HEK293 (cell line): Measurements from ENCODE around the gene NDST4.

ENCODE experiments used
- CTCF ChIP-seq: fragments of 450-650 bp; formaldehyde crosslinking; IDR thresholded peaks from 2 replicates; pipeline ENCODE4 v1.5.1; 2016; ENCODE audit warnings: missing biosample characterization, missing genetic modification characterization
- GLI2 ChIP-seq: fragments of 450-650 bp; formaldehyde crosslinking; IDR thresholded peaks from 2 replicates; pipeline ENCODE4; 2017; ENCODE audit warnings: missing biosample characterization, missing genetic modification characterization, low read depth, borderline replicate concordance
- KLF8 ChIP-seq: fragments of 450-650 bp; formaldehyde crosslinking; IDR thresholded peaks from 2 replicates; pipeline ENCODE4 v1.5.1; 2016; ENCODE audit warnings: missing biosample characterization, missing genetic modification characterization
- SETDB1 ChIP-seq: IDR thresholded peaks from one replicate; pipeline ENCODE4 v1.6.1; 2017; ENCODE audit warnings: mild to moderate bottlenecking, low read length, moderate library complexity, mixed read lengths; ENCODE audit not compliant: insufficient read length
- YY1 ChIP-seq: fragments of 450-650 bp; formaldehyde crosslinking; IDR thresholded peaks from 2 replicates; pipeline ENCODE4 v1.5.1; 2018; ENCODE audit warnings: missing biosample characterization, missing genetic modification characterization
- ZNF211 ChIP-seq: fragments of 450-650 bp; formaldehyde crosslinking; IDR thresholded peaks from 2 replicates; pipeline ENCODE4 v1.5.1; 2016; ENCODE audit warnings: low read depth, missing biosample characterization, missing genetic modification characterization
- ZNF423 ChIP-seq: fragments of 450-650 bp; formaldehyde crosslinking; IDR thresholded peaks from 2 replicates; pipeline ENCODE4 v1.5.1; 2016; ENCODE audit warnings: missing biosample characterization, missing genetic modification characterization
- ZNF514 ChIP-seq: fragments of 450-650 bp; formaldehyde crosslinking; IDR thresholded peaks from 2 replicates; pipeline ENCODE4 v1.5.1; 2016; ENCODE audit warnings: missing biosample characterization, missing genetic modification characterization
- TF ChIP-seq, protein P1 (sequence below): fragments of 450-650 bp; formaldehyde crosslinking; IDR thresholded peaks from 2 replicates; pipeline ENCODE4 v1.5.1; 2016; ENCODE audit warnings: missing biosample characterization, missing genetic modification characterization
- TF ChIP-seq, protein P2 (sequence below): fragments of 450-650 bp; formaldehyde crosslinking; IDR thresholded peaks from 2 replicates; pipeline ENCODE4 v1.5.1; 2016; ENCODE audit warnings: missing biosample characterization, missing genetic modification characterization

DNA sequence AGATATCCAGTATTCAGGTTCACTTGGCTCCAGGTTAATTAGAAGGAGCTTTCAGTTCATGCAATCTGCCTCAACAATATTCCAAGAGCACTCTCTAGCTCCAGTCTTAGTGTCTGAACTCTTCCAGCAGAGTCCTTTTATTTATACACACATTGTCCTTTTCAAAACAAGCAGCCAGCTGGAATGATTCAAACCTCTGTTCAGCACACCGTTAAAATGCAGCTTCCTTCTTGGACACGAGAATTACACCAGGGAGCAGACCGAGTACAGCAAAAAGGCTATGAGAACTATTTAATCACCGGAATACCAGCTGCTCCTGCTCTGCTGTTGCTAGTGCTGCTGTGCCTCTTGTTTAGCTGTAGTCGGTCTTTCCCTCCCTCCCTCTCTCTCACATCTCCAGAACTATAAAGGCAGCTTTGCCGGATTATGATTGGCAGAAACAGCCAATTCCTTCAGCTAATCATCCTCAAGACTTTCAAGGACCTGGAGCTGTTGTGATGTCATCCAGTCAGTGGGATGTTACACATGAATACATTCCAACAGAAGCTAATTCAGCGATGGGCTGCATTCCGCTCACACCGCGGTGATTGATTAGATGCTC lies at the start of gene NDST4:
- TF ChIP-seq CTCF, result no peak; the same call in 1 of the 2 replicates
- TF ChIP-seq SETDB1, result no peak
- TF ChIP-seq, protein P1, sequence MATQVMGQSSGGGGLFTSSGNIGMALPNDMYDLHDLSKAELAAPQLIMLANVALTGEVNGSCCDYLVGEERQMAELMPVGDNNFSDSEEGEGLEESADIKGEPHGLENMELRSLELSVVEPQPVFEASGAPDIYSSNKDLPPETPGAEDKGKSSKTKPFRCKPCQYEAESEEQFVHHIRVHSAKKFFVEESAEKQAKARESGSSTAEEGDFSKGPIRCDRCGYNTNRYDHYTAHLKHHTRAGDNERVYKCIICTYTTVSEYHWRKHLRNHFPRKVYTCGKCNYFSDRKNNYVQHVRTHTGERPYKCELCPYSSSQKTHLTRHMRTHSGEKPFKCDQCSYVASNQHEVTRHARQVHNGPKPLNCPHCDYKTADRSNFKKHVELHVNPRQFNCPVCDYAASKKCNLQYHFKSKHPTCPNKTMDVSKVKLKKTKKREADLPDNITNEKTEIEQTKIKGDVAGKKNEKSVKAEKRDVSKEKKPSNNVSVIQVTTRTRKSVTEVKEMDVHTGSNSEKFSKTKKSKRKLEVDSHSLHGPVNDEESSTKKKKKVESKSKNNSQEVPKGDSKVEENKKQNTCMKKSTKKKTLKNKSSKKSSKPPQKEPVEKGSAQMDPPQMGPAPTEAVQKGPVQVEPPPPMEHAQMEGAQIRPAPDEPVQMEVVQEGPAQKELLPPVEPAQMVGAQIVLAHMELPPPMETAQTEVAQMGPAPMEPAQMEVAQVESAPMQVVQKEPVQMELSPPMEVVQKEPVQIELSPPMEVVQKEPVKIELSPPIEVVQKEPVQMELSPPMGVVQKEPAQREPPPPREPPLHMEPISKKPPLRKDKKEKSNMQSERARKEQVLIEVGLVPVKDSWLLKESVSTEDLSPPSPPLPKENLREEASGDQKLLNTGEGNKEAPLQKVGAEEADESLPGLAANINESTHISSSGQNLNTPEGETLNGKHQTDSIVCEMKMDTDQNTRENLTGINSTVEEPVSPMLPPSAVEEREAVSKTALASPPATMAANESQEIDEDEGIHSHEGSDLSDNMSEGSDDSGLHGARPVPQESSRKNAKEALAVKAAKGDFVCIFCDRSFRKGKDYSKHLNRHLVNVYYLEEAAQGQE, result no peak
- no peak for TF ChIP-seq KLF8 (tag by site-specific recombination)
- TF ChIP-seq, protein P2, sequence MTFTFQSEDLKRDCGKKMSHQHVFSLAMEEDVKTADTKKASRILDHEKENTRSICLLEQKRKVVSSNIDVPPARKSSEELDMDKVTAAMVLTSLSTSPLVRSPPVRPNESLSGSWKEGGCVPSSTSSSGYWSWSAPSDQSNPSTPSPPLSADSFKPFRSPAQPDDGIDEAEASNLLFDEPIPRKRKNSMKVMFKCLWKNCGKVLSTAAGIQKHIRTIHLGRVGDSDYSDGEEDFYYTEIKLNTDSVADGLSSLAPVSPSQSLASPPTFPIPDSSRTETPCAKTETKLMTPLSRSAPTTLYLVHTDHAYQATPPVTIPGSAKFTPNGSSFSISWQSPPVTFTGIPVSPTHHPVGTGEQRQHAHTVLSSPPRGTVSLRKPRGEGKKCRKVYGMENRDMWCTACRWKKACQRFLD (tag by site-specific recombination), result no peak
- TF ChIP-seq ZNF514 (tag by site-specific recombination), result no peak
- TF ChIP-seq ZNF423 (tag by site-specific recombination), result no peak
- no peak for TF ChIP-seq GLI2 (tag by site-specific recombination)
- TF ChIP-seq ZNF211 (tag by site-specific recombination), result no peak
- TF ChIP-seq YY1 (tag by site-specific recombination), result no peak
